ENCODE results near the gene DFFA.

DNA sequence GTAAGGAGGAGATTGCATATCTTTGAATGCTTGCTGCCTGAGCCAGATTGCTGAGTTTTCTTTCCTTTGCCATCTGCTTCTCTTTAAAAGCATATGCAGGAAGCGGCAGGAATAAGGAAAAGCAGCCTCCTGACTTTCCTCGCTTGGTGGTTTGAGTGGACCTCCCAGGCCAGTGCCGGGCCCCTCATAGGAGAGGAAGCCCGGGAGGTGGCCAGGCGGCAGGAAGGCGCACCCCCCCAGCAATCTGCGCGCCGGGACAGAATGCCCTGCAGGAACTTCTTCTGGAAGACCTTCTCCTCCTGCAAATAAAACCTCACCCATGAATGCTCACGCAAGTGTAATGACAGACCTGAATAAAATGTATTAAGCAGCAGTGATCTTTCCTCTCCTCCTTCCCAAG lies 21.0 kb downstream of the DFFA start:
- TF ChIP-seq, protein P1, sequence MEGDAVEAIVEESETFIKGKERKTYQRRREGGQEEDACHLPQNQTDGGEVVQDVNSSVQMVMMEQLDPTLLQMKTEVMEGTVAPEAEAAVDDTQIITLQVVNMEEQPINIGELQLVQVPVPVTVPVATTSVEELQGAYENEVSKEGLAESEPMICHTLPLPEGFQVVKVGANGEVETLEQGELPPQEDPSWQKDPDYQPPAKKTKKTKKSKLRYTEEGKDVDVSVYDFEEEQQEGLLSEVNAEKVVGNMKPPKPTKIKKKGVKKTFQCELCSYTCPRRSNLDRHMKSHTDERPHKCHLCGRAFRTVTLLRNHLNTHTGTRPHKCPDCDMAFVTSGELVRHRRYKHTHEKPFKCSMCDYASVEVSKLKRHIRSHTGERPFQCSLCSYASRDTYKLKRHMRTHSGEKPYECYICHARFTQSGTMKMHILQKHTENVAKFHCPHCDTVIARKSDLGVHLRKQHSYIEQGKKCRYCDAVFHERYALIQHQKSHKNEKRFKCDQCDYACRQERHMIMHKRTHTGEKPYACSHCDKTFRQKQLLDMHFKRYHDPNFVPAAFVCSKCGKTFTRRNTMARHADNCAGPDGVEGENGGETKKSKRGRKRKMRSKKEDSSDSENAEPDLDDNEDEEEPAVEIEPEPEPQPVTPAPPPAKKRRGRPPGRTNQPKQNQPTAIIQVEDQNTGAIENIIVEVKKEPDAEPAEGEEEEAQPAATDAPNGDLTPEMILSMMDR (IDR thresholded peaks at IDR 0.05; ENCODE audit: borderline replicate concordance, extremely low read depth, low read length, poor library complexity, severe bottlenecking), result no peak
- TF ChIP-seq EZH2 (IDR thresholded peaks at IDR 0.05; ENCODE audit: borderline replicate concordance, low read depth, low read length, severe bottlenecking), result no peak

All from DND-41 (cell line).